ENCODE measurements around the gene TMIGD2.

DNA sequence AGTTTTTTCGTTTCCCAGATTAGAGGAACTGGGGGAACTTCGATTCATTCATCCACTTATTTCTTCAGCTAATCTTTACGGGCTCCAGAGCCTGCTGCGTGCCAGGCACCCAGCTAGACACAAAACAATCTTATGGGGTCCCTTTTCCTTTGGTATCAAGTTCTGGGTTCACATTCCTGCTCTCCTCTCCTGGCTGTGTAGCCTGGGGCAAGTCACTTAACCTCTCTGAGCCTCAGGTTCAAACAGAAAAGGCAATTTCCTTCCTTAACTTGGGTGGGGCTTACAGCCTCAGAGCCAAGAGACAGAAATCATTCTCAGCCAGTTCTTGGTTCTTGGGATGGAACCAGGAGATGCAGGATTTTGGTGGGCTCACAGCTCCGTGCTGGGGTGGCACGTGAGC lies 17.2 kb downstream of the TMIGD2 start:
- TF ChIP-seq, protein P1, sequence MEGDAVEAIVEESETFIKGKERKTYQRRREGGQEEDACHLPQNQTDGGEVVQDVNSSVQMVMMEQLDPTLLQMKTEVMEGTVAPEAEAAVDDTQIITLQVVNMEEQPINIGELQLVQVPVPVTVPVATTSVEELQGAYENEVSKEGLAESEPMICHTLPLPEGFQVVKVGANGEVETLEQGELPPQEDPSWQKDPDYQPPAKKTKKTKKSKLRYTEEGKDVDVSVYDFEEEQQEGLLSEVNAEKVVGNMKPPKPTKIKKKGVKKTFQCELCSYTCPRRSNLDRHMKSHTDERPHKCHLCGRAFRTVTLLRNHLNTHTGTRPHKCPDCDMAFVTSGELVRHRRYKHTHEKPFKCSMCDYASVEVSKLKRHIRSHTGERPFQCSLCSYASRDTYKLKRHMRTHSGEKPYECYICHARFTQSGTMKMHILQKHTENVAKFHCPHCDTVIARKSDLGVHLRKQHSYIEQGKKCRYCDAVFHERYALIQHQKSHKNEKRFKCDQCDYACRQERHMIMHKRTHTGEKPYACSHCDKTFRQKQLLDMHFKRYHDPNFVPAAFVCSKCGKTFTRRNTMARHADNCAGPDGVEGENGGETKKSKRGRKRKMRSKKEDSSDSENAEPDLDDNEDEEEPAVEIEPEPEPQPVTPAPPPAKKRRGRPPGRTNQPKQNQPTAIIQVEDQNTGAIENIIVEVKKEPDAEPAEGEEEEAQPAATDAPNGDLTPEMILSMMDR (conservative IDR thresholded peaks at IDR 0.05 in 1 of 2, IDR thresholded peaks at IDR 0.05 in 1 of 2; ENCODE audit: extremely low read depth in 1 of 2, insufficient read depth in 1 of 2, low read depth in 1 of 2, low read length in 2 of 2): no peak
- TF ChIP-seq EZH2 (IDR thresholded peaks at IDR 0.05; ENCODE audit: borderline replicate concordance, low read length): no peak
